HG02610 (cell line): ENCODE measurements around the gene ASB2.

Source experiments
- ATAC-seq: cut with Tn5 transposase; IDR thresholded peaks from one replicate; pipeline ENCODE4 v1.9.1; 2021; ENCODE audit warnings: mild to moderate bottlenecking, moderate library complexity; ENCODE audit not compliant: unreplicated experiment

ASB2 gene

GRCh38 chr14:93951635-93952540 lies 24.5 kb downstream of the ASB2 start:
- no peak for ATAC-seq

GRCh38 chr14:93950948-93951634 lies 25.3 kb downstream of the ASB2 start:
- ATAC-seq, result no peak

GRCh38 chr14:93949511-93950075 lies 26.8 kb downstream of the ASB2 start:
- no peak for ATAC-seq

DNA sequence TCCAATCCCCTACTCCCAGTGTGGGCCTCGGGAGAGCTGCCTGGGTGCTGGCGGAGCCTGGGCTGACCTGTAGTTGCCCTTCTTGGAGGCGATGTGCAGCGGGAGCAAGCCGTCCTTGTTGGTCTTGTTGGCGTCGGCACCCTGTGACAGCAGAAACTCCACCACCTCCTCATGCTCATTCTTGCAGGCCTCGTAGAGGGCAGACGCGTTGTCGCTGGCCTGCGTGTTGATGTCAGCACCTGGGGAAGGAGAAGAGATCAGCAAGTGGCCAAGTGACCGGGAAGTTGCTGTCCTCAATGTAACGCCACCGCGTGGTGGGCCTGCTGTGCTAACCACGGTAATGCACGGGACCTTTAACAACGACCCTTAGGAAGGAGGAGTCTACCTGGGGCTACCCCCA lies 29.1 kb downstream of the ASB2 start:
- no peak for ATAC-seq

DNA sequence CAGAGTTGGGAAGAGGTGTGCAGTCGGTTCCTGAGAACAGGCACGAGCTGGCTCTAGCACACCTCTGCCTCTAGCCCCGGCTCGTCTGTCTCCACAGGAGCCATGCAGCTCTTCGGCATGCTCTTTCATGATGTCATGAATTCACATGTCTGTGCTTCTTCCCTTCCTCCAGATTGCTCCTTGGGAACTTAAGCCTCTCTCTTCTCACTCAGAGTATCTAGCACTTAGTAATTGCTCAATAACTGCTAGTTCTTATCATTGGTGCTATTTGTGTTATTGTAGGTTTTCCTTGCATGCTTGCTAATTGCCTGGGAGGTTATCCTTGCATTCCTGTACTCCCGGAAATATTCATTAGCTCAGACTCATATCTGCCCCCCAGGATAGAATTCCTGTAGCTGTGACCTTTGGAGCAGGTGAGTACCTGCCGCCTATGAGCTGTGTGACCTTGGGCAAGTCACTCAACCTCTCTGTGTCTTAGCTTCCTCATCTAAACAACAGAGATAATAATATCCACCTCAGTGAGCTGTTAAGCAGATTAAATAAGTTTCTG lies 29.8 kb downstream of the ASB2 start:
- ATAC-seq, result no peak

- no peak for ATAC-seq
Observed at GRCh38 chr14:93946104-93946503, 30.3 kb downstream of the ASB2 start.

DNA sequence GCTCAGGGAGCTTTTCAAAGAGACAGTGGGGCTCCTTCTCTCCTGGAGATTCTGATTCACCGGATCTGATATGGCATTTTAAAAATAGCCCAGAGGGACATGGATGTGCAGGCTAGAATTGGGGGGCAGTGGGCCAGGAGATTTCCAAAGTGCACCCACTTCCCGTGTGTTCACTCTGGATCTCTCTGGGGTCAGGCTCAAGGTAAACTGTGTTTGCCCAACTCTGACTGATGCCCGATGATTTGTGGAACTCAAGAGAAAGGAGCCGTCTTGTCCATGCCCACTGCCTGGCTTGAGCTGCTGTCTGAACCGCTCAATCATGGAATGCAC lies 31.3 kb downstream of the ASB2 start:
- ATAC-seq, result no peak

DNA sequence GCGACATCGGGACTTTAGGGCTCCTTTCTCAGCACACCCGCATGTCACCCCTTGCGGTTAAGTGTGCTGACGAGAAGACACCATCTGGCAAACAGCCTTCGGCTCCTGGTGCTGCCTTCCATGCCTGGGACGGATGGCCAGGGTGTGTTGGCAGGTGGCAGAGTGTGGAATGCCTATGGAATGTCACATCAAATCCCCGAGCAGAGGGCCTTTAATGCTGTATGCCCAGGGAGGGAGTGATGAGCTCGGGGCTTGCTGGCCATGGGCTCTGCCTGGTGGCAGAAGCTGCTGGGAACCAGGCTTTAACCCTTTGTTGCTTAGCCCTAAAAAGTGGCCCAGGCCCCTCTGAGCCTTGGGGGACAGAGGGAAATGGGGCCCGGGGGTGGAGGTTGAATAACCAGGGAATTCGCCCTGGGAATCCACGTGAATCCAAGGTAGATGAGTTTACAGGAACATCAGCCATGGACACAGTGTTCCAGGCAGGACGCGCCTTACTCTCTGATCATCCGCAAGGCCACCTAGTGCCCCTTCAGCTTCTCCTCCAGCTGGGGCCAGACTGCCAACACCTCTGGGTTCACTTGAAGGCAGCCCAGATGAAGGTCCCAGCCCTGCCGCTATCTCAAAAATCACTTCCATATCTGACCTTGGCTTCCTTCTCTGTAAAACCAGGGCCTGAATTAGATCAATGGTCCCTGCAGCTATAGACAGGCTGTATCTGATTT lies 31.9 kb downstream of the ASB2 start:
- no peak for ATAC-seq

DNA sequence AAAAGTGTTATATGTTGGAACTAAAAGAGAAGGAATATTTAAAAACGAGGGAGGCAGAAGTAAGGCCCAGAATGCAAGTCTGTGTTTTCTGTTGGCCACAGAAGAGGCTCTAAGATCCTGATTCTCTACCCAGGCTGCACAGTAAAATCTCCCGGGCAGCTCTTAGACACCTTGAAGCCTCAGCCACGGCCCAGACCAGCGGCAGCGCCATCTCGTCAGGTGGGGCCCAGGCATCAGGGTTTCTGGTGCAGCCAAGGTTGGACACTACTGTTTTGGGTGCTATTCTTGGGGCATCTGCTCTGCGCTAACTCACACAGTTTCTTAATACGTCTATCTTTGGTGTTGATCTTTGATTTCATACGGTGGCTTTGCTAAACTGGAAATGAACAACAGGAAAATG lies 32.4 kb downstream of the ASB2 start:
- no peak for ATAC-seq

GRCh38 chr14:93943052-93943451 lies 33.3 kb downstream of the ASB2 start:
- no peak for ATAC-seq

DNA sequence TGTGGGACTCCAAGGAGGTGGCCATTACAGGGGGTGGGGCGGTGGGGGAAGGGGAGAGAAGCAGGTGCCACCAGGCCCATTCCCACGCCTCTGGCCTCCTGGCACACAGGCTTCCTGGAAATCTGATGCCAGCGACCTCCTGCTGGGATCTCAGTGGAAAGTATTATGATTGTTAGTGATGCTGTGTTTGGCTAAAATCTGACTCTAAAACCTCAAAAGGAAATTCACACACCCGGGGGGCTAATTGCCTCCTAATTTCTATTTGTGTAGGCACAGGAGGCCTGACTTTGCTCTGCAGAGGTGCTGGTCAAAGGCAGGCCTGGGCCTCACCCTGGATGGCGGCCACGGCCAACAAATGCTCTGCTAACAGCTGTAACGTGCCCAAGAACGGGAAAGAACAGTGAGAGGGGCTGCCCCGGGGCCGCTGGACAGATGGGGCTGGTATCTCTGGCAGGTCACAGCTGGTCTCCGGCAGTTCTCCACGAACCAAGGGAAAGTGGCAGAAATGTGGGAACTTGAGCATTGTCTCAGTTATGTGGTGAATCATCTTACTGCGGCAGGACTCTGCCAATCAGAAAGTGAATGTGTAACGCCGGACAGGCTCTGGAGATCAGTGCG lies 35.0 kb downstream of the ASB2 start:
- no peak for ATAC-seq

DNA sequence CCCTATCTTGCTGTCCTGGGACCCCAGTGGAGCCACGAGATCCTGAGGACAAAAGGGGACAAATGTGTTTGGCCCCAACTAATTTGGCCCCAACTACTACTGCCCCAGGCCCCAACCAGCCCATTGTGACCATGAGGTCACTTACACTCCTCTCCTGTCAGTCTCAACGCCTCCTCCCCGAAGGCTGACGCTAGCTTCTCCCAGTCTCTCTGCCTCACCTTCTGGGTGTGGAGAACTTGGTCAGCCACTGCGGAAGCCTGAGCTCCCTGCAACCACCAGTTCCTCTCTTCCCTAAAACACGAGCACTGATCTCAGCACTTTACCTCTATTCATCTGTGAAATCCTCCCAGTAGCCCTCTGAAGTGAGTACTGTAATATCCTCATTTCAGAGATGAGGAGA lies 35.9 kb downstream of the ASB2 start:
- no peak for ATAC-seq

DNA sequence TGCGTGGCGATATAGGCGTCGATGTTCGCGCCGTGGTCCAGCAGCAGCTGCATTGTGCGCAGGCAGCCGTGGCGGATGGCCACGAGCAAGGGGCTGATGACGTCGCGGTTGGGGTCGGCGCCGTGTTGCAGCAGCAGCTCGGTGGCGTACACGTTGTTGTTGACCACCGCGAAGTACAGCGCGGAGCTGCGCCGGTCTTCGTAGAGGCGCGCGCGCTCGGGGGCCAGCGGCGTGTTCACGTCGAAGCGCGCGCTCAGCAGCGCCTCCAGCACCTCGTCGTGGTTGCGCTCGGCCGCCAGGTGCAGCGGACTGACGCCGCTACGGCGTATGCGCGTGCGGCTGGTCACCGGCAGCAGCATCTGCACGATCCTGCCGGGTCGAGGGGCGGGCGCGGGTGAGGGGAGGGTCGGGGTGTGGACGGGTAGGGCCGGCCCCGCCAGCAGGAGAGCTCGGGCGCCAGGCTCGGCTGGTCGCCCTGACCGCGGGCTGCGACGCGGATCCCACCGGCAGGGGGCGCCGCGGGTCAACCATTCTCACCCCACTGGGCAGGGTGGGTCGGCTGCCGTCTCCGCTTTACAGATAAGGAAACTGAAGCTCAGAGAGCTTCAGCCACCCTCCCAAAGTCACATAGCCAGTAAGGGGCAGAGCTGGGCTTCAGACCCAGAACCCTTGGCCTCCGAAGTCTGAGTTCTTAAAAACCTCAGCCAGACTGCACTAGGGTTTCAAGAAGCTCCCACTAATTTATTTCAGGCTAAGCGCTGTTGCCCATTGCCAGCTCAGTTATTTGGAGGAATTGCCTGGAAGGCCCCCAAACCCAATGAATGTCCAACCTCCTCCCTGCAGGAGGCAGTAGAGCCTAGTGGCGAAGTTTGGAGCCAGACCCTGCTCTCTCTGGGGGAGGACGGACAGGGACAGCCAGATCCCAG lies 36.8 kb downstream of the ASB2 start:
- peak; percentile 86 for ATAC-seq

DNA sequence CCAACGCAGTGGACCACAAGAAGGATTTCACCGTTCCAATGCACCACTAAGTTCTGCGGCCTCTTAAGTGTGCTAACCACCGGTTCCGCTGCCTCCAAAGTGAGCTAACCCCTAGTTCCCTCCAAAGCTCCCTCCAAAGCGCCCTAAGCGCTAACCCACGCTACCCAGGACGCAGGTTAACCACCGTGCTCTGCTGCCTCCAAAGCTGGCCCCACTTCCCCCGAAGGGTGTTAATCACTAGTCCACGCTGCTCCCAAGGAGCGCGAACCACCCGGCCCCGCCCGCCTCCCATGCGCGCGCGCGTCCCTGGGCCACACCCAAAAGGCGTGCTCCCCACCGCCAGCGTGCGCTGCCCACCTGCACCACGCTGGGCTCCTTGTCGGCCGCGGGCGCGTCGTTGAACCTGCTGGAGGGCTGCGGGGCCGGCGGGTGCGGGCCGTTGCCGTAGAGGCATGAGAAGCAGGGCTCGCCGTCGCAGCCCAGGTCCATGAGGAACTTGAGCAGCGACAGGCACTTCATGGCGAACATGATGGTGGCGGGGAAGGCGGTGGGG lies 37.5 kb downstream of the ASB2 start:
- ATAC-seq, result no peak

DNA sequence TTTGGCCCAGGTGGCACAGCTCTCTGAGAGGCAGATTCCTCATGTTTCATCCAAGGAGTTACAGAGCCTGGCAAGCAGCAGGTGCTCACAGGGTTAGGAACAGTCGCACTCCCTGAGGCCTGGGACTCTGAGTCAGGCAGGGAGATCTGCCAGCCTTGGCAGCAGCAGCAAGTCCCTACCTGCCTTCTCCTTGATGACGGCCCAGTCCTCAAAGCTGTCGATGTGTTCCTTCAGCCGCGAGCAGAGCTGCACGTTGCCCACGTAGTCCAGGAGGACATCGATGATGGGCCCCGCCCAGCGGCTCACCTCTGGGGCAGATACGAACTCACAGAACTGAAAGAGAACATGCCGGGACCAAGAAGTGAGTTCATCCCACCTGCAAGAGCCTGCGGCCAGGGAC lies 38.9 kb downstream of the ASB2 start:
- no peak for ATAC-seq

DNA sequence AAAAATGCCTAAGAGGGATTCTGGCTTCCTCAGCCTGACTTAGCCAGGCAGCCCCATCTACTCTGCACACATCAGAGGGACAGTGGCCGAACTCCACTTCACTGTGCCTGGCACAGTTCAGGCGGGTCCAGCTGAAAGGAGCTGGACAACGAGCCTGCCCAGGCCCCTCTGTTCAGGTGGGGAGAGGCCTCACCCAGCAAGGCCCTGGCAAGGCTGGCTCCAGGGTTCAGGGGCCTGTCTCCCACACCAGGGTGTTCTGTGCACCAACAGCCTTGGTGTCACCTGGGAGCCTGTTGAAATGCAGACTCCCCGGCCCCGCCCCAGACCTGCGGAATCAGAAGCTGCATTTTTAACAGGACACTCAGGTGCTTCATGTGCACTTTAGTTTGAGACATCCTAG lies 39.4 kb downstream of the ASB2 start:
- no peak for ATAC-seq

GRCh38 chr14:93936245-93936644 lies 40.1 kb downstream of the ASB2 start:
- ATAC-seq, result no peak

DNA sequence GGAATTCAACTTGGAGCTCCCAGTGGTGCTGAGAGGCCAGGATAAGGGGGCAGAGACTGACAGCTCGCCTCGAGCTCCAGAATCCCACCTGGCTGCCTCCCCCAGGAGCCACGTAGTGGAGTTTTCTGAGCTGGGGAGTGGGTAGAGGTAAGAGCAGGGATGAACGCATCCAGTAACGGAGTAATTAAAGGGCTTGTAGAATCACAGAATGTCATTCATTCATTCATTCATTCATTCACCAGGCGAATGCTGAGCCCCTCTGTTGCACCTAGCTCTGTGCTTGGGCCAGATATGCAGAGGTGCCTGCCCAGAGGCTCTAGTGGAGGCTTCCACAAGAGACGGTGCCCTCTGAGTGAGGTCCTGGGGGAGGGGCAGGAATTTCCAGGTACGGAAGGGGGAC lies 41.2 kb downstream of the ASB2 start:
- no peak for ATAC-seq

DNA sequence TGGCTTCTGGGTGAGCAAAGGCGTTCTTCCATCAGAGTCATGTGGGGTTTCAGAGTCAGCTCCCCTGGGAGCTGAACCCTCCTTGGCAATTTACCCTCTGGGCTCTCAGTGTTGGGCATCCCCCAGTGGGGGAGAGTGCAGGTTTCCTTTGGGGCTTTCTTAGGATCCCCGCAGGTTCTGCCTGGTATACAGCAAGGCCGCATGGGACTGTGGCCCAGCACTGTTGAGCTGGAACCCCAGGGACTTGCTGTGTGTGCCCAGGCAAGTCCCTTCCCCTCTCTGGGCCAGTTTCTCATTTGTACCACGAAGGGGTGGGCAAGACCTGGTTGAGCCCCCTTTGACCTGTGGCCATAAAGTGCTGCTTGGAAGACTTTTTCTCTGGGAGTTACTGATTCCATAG lies 43.7 kb downstream of the ASB2 start:
- no peak for ATAC-seq

DNA sequence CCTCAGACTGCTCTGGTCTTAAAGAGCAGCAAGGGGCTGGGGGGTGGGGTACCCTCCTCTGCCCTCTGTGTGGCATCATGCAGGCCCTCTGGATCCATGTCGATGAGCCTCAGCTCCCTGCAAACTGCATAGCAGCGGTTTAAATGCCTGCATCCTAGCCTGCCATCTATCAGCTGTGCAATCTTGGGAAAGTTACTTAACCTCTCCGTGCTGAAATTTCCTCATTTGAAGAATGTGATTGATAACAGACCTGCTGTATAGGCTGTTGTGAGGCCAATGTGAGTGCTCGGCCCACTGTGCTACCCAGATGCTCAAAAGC lies 45.4 kb downstream of the ASB2 start:
- ATAC-seq, result no peak
